KMS-11 (cell line): ENCODE data around the gene SUGCT.

Experiments used
- H2AFZ ChIP-seq: fragments of 200-600 bp; sonication (generic); 2 replicates; pipeline ENCODE4 v1.6.1; 2016; ENCODE audit warnings: antibody characterized with exemption, mixed run types, low read depth
- H3K27ac ChIP-seq: fragments of 200-600 bp; sonication (generic); 2 replicates; pipeline ENCODE4 v1.6.1; 2016; ENCODE audit warnings: mild to moderate bottlenecking, mixed run types
- H3K27me3 ChIP-seq: fragments of 200-600 bp; sonication (generic); 2 replicates; pipeline ENCODE4 v1.6.1; 2017; ENCODE audit warnings: mild to moderate bottlenecking, low read depth, mixed run types, moderate library complexity; ENCODE audit not compliant: insufficient read depth
- H3K36me3 ChIP-seq: fragments of 200-600 bp; sonication (generic); 2 replicates; pipeline ENCODE4 v1.6.1; 2017; ENCODE audit warnings: mild to moderate bottlenecking, mixed run types; ENCODE audit not compliant: insufficient read depth
- H3K4me1 ChIP-seq: fragments of 200-600 bp; sonication (generic); 2 replicates; pipeline ENCODE4 v1.6.1; 2016; ENCODE audit warnings: mild to moderate bottlenecking, low read depth, mixed run types; ENCODE audit not compliant: poor library complexity, severe bottlenecking
- H3K4me2 ChIP-seq: fragments of 200-600 bp; sonication (generic); 2 replicates; pipeline ENCODE4 v1.7.0; 2016; ENCODE audit warnings: mild to moderate bottlenecking, mixed run types
- H3K4me3 ChIP-seq: fragments of 200-600 bp; sonication (generic); IDR thresholded peaks from 2 replicates; pipeline ENCODE4 v1.6.1; 2017; ENCODE audit warnings: low read depth, low read length, mixed read lengths; ENCODE audit not compliant: insufficient read depth
- H3K79me2 ChIP-seq: fragments of 200-600 bp; sonication (generic); 2 replicates; pipeline ENCODE4 v1.6.1; 2016; ENCODE audit warnings: low read depth, mixed run types; ENCODE audit not compliant: insufficient read depth
- H3K9ac ChIP-seq: fragments of 200-600 bp; sonication (generic); 2 replicates; pipeline ENCODE4 v1.6.1; 2016; ENCODE audit warnings: mild to moderate bottlenecking, mixed run types
- H4K20me1 ChIP-seq: fragments of 200-600 bp; sonication (generic); 2 replicates; pipeline ENCODE4 v1.6.1; 2016; ENCODE audit warnings: mild to moderate bottlenecking, mixed run types; ENCODE audit not compliant: insufficient read depth
- CTCF ChIP-seq: fragments of 200-600 bp; sonication (generic); conservative IDR thresholded peaks from 2 replicates; pipeline ENCODE4 v1.6.1; 2017; ENCODE audit warnings: low read depth, mild to moderate bottlenecking, antibody characterized with exemption, low read length, moderate library complexity, mixed read lengths

SUGCT gene

DNA sequence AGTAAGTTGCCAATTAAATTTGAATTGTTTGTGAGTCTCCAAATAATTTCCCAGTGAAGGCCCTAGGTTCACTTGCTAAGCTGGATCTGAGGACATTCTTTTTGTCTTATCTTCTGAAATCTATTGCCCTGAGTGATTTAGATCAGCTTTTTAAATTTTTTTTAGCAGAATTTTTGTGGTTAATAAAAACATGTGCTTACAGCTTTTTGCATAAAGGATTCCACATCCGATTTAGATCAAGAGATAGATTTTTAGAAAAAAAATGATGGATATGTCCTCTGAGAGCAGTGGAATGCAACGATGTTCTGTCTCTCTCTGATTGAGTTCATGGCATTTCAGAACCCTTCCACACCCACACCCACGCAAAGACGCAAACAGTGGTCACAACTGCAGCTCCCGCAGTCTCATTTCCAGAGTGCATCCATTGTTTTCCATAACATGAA, 358.8 kb downstream of the SUGCT start:
- Histone ChIP-seq H4K20me1 (no peaks in the 10 kb centered on the region), H2AFZ (no peak overlapping the region), H3K4me3 (no peak overlapping the region), H3K9ac (no peak overlapping the region), H3K27ac (no peak overlapping the region), H3K36me3 (no peaks in the 10 kb centered on the region), H3K4me1 (peaks cover 6% of the 10 kb centered on the region), H3K27me3 (no peaks in the 10 kb centered on the region), H3K4me2 (no peak overlapping the region), H3K79me2 (no peaks in the 10 kb centered on the region)
- no peak for TF ChIP-seq CTCF

GRCh38 chr7:40498924-40499510, 364.2 kb downstream of the SUGCT start:
- no peak for TF ChIP-seq CTCF
- Histone ChIP-seq H4K20me1 (no peaks in the 10 kb centered on the region), H3K79me2 (no peaks in the 10 kb centered on the region), H3K4me1 (peaks cover 36% of the 10 kb centered on the region), H3K4me2 (peak overlapping the region; percentile 61; the same call in 1 of the 2 replicates), H2AFZ (no peak overlapping the region), H3K27me3 (no peaks in the 10 kb centered on the region), H3K36me3 (no peaks in the 10 kb centered on the region), H3K9ac (no peak overlapping the region), H3K27ac (peak overlapping the region; percentile 48; the same call in 1 of the 2 replicates), H3K4me3 (no peak overlapping the region)

DNA sequence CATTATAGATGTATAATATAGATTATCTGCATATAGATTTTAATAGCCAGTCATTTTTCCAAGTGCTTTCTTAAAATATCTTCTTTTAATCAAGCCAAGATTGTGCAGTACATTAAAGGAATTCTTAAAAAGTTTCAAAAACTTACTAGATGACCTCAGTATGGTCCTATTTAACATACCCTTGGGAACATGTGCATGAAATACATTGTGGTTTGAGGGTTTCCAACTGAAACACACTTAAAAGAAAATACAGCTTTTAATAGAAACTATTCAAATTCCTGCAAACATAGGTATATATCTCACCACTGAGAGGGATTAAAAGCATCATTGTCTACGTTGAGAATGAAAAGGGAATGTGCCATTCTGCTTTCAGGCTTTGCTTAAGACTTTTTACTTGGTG, 364.9 kb downstream of the SUGCT start:
- Histone ChIP-seq H4K20me1 (no peaks in the 10 kb centered on the region), H3K4me1 (peaks cover 36% of the 10 kb centered on the region), H3K27me3 (no peaks in the 10 kb centered on the region), H2AFZ (no peak overlapping the region; the same call in 1 of the 2 replicates), H3K9ac (no peak overlapping the region; the same call in 1 of the 2 replicates), H3K79me2 (no peaks in the 10 kb centered on the region), H3K27ac (peak overlapping the region; percentile 48), H3K4me3 (no peak overlapping the region), H3K4me2 (peak overlapping the region; percentile 61), H3K36me3 (no peaks in the 10 kb centered on the region)
- TF ChIP-seq CTCF, result no peak

DNA sequence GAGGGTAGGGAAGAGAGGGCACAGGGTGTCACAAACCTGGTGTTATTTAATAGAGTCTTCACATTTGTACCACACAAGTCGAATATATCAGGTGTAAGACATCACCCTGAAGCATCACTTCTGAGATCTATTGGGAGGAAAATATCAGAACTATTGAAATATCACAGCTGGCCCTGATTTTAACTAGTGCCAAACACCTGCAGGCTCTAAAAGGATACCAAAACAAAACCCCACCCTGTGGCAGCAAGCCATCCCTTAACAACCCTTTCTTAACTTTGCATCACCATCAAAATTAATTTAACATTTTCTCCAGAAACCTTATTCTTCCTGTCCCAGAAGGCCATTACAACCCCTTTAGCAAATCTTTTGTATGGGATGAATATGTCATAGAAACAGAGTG, 365.4 kb downstream of the SUGCT start:
- peak overlapping the region; percentile 61 for H3K4me2 ChIP-seq
- H3K27ac ChIP-seq, result peak overlapping the region; percentile 48
- no peak for TF ChIP-seq CTCF

More for the DNA sequence above, 365.4 kb downstream of the SUGCT start:
- peaks cover 36% of the 10 kb centered on the region for H3K4me1 ChIP-seq
- no peak overlapping the region; the same call in 1 of the 2 replicates for H2AFZ ChIP-seq
- H3K36me3 ChIP-seq, result no peaks in the 10 kb centered on the region
- H3K9ac ChIP-seq, result no peak overlapping the region; the same call in 1 of the 2 replicates
- no peak overlapping the region for H3K4me3 ChIP-seq
- no peaks in the 10 kb centered on the region for H3K79me2 ChIP-seq
- H4K20me1 ChIP-seq, result no peaks in the 10 kb centered on the region
- H3K27me3 ChIP-seq, result no peaks in the 10 kb centered on the region
